HepG2 (cell line): ENCODE results near the gene SNX19. TPM values are rescaled to one million over a fixed set of nuclear protein-coding genes. Genes with fewer than 3 reads are reported as not detected.

Experiments used
- CTCF ChIP-seq: sonication (generic); formaldehyde crosslinking; IDR thresholded peaks from 2 replicates; pipeline ENCODE4 v1.5.0; 2020; ENCODE audit warnings: mild to moderate bottlenecking, missing genetic modification reagents, moderate library complexity
- ETS1 ChIP-seq: sonication (generic); formaldehyde crosslinking; IDR thresholded peaks from 2 replicates; pipeline ENCODE4 v1.4.0; 2020; ENCODE audit warnings: missing genetic modification reagents
- GABPB1 ChIP-seq: IDR thresholded peaks from 2 replicates; pipeline ENCODE4 v1.6.1; 2016; ENCODE audit warnings: mild to moderate bottlenecking, missing genetic modification reagents, moderate library complexity, missing compliant biosample characterization
- GMEB2 ChIP-seq: IDR thresholded peaks from 2 replicates; pipeline ENCODE4 v1.6.1; 2016; ENCODE audit warnings: missing biosample characterization, missing genetic modification reagents, low read depth
- HNF1A ChIP-seq, 2 experiments: sonication (generic) in 1 of 2; formaldehyde crosslinking in 1 of 2; IDR thresholded peaks; 2 replicates each; pipeline versions ENCODE4 v1.4.0 to v1.6.1; 2016 to 2020; ENCODE audit warnings: borderline replicate concordance in 1 of 2, low read depth in 1 of 2, mild to moderate bottlenecking in 1 of 2, missing genetic modification reagents in 1 of 2
- HNF4G ChIP-seq, 2 experiments: sonication (generic) in 1 of 2; formaldehyde crosslinking in 1 of 2; IDR thresholded peaks; 2 replicates each; pipeline versions ENCODE4 v1.4.0 to v1.6.1; 2011 to 2020; ENCODE audit warnings: borderline replicate concordance in 2 of 2, low read depth in 2 of 2, mild to moderate bottlenecking in 2 of 2, low read length in 1 of 2, missing genetic modification reagents in 1 of 2, moderate library complexity in 1 of 2
- KDM2A ChIP-seq: sonication (generic); formaldehyde crosslinking; IDR thresholded peaks from 2 replicates; pipeline ENCODE4 v1.4.0; 2020; ENCODE audit warnings: low read depth, missing genetic modification reagents, borderline replicate concordance
- MTF2 ChIP-seq: sonication (generic); formaldehyde crosslinking; IDR thresholded peaks from 2 replicates; pipeline ENCODE4 v1.5.0; 2020; ENCODE audit warnings: missing genetic modification reagents, borderline replicate concordance
- NFE2L2 ChIP-seq: fragments of 150-350 bp; IDR thresholded peaks from 2 replicates; pipeline ENCODE4 v1.6.1; 2014; ENCODE audit warnings: low read length
- POLR2AphosphoS5 ChIP-seq: IDR thresholded peaks from 2 replicates; pipeline ENCODE4 v1.6.1; 2012; ENCODE audit warnings: low read depth, low read length
- RBAK ChIP-seq: sonication (generic); formaldehyde crosslinking; IDR thresholded peaks from 2 replicates; pipeline ENCODE4 v1.5.1; 2020; ENCODE audit warnings: mild to moderate bottlenecking, missing genetic modification reagents
- SP140L ChIP-seq: sonication (generic); formaldehyde crosslinking; IDR thresholded peaks from 2 replicates; pipeline ENCODE4 v1.4.0; 2020; ENCODE audit warnings: missing genetic modification reagents, borderline replicate concordance
- SRSF9 ChIP-seq: fragments of 200-400 bp; formaldehyde crosslinking; IDR thresholded peaks from 2 replicates; pipeline ENCODE4 v1.6.1; 2018; ENCODE audit warnings: borderline replicate concordance, mild to moderate bottlenecking, low read depth, low read length; ENCODE audit not compliant: insufficient read depth, poor library complexity, severe bottlenecking
- TAF1 ChIP-seq: sonication (generic); formaldehyde crosslinking; IDR thresholded peaks from 2 replicates; pipeline ENCODE4 v1.4.0; 2020; ENCODE audit warnings: missing genetic modification reagents
- YY1 ChIP-seq: IDR thresholded peaks from 2 replicates; pipeline ENCODE4 v1.6.1; 2011; ENCODE audit warnings: low read length, low read depth, moderate library complexity, mild to moderate bottlenecking; ENCODE audit not compliant: insufficient read depth, insufficient replicate concordance
- ZKSCAN8 ChIP-seq: IDR thresholded peaks from 2 replicates; pipeline ENCODE4 v1.6.1; 2016; ENCODE audit warnings: borderline replicate concordance, missing genetic modification reagents, missing compliant biosample characterization
- ZNF275 ChIP-seq: sonication (generic); formaldehyde crosslinking; IDR thresholded peaks from 2 replicates; pipeline ENCODE4 v1.8.0; 2022; ENCODE audit warnings: missing genetic modification reagents, mild to moderate bottlenecking, inconsistent platforms, borderline replicate concordance
- ZNF430 ChIP-seq: sonication (generic); formaldehyde crosslinking; IDR thresholded peaks from 2 replicates; pipeline ENCODE4 v1.9.0; 2021; ENCODE audit warnings: mild to moderate bottlenecking, missing genetic modification reagents
- ZNF713 ChIP-seq: sonication (generic); formaldehyde crosslinking; IDR thresholded peaks from 2 replicates; pipeline ENCODE4 v1.4.0; 2020; ENCODE audit warnings: mild to moderate bottlenecking, missing genetic modification reagents
- polyA plus RNA-seq, 8 experiments: library from polyadenylated mRNA; depleted of rRNA in 3 of 8; stranded (reverse) in 7 of 8; unstranded in 1 of 8; fragments of >200 nt; fragmentation: Illumina TruSeq in 4 of 8; extraction: Trizol in 4 of 8; gene quantifications; 2 replicates each; pipeline versions ENCODE4 v1.2.1 to v1.2.3, GENCODE V29; 2011 to 2016; ENCODE audit warnings: low read depth in 4 of 8, missing spikeins in 1 of 8, mixed read lengths in 1 of 8; ENCODE audit not compliant: insufficient read depth in 1 of 8
- total RNA-seq, 5 experiments: library from RNA; depleted of rRNA; stranded (reverse); fragments of >200 nt; fragmentation: Illumina TruSeq; extraction: Trizol; gene quantifications; 2 replicates each; pipeline ENCODE4 v1.2.3, GENCODE V29; 2016; ENCODE audit warnings: low read depth in 1 of 5

Gene SNX19
- total and polyA plus RNA-seq, 2 of the 13 experiments (the other 11 are each of a cell fraction or from before 2014, with no cell fraction given) = 0.13 to 0.27 TPM

GRCh38 chr11:130865774-130866114 is 50.5 kb downstream of the SNX19 start (continued):
- TF ChIP-seq GMEB2 = no peak
- TF ChIP-seq TAF1 = no peak
- TF ChIP-seq YY1 = no peak
- TF ChIP-seq CTCF (CRISPR knock-in tag) = no peak
- TF ChIP-seq POLR2AphosphoS5 = no peak
- no peak for TF ChIP-seq ZNF275 (CRISPR knock-in tag)
- no peak for TF ChIP-seq GABPB1 (CRISPR knock-in tag)
- TF ChIP-seq HNF1A (IDR thresholded peaks at IDR 0.05; ENCODE audit: low read depth) = no peak
- TF ChIP-seq HNF1A (CRISPR knock-in tag; IDR thresholded peaks at IDR 0.05; ENCODE audit: borderline replicate concordance) = no peak
- peak; percentile 49; the same call in 1 of the 2 replicates for TF ChIP-seq HNF4G (IDR thresholded peaks at IDR 0.05; ENCODE audit: borderline replicate concordance, low read depth, low read length)
- TF ChIP-seq HNF4G (CRISPR knock-in tag; IDR thresholded peaks at IDR 0.05; ENCODE audit: borderline replicate concordance, low read depth) = no peak; the same call in 1 of the 2 replicates
- no peak for TF ChIP-seq NFE2L2
- no peak for TF ChIP-seq ZNF713 (CRISPR knock-in tag)
- TF ChIP-seq ZNF430 (CRISPR knock-in tag) = 0 out of 2 replicates have a peak, but pooled peaks have one; percentile 37
- TF ChIP-seq RBAK (CRISPR knock-in tag) = no peak
- no peak for TF ChIP-seq ETS1
- TF ChIP-seq ZKSCAN8 (CRISPR knock-in tag) = no peak
- no peak for TF ChIP-seq SP140L (CRISPR knock-in tag)
- TF ChIP-seq SRSF9 = no peak
- no peak for TF ChIP-seq MTF2 (CRISPR knock-in tag)
- TF ChIP-seq KDM2A (CRISPR knock-in tag) = no peak
